Astrocyte of the hippocampus (primary cell): ENCODE measurements around the gene C9orf40.
A peak's percentile ranks its signal among the peaks of the same experiment; 100 is the strongest.

ENCODE experiments used
- DNase-seq: peaks from one replicate; pipeline ENCODE4 v3.0.0; 2011; ENCODE audit warnings: low read depth, low spot score

C9orf40 gene

GRCh38 chr9:74940600-74940999, 12.1 kb downstream of the C9orf40 start:
- DNase-seq: no peak

- peak; percentile 23 for DNase-seq
These were observed 17.7 kb downstream of the C9orf40 start for GRCh38 chr9:74935008-74935407.

GRCh38 chr9:74921737-74922136, 31.0 kb downstream of the C9orf40 start:
- no peak for DNase-seq

GRCh38 chr9:74920944-74921626, 31.6 kb downstream of the C9orf40 start:
- DNase-seq: no peak

GRCh38 chr9:74910036-74910435, 42.7 kb downstream of the C9orf40 start:
- DNase-seq: no peak

- no peak for DNase-seq
These were observed 44.0 kb downstream of the C9orf40 start for GRCh38 chr9:74908665-74909064.

- no peak for DNase-seq
These were observed 45.6 kb downstream of the C9orf40 start for GRCh38 chr9:74907085-74907484.

- no peak for DNase-seq
These were observed 51.7 kb downstream of the C9orf40 start for GRCh38 chr9:74901001-74901400.
